Hematopoietic multipotent progenitor cell treated with erythropoietin and hydrocortisone succinate and interleukin-3 and kit ligand, for 6 days (in vitro differentiated cells): Measurements from ENCODE around the gene GCC2.
"Not testable (repeated sequence)": the region's sequence is repeated elsewhere in the genome, so short reads cannot be mapped to it uniquely, and the experiment has no call there.

ENCODE experiments used
- DNase-seq: peaks from one replicate; pipeline ENCODE4 v3.0.0-alpha.2; 2015

GCC2 gene, protein sequence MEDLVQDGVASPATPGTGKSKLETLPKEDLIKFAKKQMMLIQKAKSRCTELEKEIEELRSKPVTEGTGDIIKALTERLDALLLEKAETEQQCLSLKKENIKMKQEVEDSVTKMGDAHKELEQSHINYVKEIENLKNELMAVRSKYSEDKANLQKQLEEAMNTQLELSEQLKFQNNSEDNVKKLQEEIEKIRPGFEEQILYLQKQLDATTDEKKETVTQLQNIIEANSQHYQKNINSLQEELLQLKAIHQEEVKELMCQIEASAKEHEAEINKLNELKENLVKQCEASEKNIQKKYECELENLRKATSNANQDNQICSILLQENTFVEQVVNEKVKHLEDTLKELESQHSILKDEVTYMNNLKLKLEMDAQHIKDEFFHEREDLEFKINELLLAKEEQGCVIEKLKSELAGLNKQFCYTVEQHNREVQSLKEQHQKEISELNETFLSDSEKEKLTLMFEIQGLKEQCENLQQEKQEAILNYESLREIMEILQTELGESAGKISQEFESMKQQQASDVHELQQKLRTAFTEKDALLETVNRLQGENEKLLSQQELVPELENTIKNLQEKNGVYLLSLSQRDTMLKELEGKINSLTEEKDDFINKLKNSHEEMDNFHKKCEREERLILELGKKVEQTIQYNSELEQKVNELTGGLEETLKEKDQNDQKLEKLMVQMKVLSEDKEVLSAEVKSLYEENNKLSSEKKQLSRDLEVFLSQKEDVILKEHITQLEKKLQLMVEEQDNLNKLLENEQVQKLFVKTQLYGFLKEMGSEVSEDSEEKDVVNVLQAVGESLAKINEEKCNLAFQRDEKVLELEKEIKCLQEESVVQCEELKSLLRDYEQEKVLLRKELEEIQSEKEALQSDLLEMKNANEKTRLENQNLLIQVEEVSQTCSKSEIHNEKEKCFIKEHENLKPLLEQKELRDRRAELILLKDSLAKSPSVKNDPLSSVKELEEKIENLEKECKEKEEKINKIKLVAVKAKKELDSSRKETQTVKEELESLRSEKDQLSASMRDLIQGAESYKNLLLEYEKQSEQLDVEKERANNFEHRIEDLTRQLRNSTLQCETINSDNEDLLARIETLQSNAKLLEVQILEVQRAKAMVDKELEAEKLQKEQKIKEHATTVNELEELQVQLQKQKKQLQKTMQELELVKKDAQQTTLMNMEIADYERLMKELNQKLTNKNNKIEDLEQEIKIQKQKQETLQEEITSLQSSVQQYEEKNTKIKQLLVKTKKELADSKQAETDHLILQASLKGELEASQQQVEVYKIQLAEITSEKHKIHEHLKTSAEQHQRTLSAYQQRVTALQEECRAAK (N-terminal part only)

DNA sequence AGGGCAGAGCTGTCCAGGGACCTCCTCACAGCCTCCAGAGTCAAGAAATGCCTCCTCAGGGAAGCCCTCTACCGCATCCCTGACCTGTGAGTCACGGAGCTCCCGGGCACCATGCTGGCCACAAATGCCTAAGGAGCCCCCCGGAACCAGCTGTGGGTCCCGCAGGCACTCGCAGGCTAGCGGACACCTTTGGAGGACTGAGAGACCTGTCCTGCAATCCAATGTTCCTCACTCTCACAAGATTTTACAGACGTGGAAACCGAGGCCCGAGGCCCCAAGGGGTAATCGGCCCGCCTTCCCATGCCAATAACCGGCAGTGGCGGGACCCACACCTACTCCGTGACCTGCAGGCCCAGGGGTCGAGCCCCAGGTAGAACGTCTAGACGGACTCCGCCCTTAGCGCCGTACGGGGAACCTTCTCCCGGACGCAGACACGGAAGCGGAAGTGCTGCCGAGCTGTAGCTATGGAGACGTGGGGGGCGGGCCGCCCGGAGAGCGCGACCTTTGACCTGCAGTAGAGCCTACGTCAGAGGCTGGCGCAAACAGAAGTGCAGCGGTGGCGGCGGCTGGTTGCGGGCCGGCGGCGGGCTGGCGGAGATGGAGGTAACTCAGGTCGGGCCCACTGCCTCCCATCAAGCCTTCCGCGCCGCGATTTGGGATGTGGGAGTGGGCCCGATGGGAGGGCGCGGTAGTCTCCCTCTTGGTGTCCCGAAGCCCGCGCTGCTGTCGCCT is at the start of gene GCC2:
TSS of gene GCC2 (plus strand) at position 529 of the 732 bp plus-strand sequence. CDS start at position 598, 69 bp downstream.
- DNase-seq, result peak; percentile 97

DNA sequence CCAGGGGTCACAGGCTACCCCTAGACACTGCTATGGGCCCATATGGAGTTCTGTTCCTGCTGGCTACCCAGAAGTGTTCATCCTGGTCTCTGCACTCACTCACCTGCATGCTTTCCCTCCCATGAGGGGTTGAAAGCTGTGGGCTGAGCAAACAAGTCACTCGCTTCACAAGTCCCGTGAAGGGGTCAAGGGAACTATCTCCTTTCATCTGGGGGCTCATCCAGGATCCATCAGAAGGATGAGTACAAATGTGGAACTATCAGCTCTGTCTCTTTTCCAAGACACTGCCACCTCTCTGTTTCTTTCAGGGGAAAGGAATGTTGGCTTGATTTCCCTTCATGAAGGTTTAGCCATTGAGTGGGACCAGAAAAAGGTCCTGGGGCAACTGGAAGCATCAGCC is 49.5 kb upstream of the GCC2 start:
- DNase-seq, result no peak

DNA sequence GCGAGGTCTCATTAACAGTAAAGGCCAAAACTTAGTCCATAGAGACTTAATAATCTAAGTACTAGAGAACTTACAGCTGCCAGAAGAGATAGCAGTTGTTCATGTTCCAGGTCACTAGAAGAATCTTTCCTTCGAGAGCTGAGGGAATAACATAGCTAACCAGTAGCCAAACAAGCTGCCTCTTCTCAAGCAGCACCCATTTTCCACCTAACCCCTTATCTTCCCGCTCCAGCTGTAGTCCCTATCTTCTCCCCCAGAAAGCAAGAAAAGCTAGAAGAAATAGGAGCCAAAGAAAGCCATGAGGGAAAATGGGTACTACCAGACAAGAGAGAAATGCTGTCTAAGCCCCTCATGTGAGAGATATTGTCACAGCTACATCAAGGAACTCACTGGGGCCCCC is 47.2 kb upstream of the GCC2 start:
- DNase-seq, result no peak

DNA sequence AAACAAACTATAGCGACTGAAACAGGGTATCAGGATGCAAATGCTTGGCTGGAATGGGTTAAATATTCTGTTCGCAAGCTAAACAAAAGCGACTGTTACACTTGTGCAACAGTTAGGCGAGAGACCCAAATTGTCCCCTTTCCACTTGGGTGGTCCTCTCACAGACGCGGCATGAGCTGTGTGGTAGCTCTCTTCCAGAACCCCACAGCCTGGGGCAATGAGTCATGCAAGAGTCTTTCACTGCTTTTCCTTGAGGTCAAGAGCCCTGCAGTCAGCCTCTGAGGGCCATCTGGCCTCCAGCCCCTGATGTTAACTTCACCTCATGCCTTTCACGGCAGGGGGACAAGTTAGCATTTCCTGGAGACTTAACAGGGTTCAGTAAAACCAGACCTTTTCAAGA is 45.5 kb upstream of the GCC2 start:
- DNase-seq, result no peak

DNA sequence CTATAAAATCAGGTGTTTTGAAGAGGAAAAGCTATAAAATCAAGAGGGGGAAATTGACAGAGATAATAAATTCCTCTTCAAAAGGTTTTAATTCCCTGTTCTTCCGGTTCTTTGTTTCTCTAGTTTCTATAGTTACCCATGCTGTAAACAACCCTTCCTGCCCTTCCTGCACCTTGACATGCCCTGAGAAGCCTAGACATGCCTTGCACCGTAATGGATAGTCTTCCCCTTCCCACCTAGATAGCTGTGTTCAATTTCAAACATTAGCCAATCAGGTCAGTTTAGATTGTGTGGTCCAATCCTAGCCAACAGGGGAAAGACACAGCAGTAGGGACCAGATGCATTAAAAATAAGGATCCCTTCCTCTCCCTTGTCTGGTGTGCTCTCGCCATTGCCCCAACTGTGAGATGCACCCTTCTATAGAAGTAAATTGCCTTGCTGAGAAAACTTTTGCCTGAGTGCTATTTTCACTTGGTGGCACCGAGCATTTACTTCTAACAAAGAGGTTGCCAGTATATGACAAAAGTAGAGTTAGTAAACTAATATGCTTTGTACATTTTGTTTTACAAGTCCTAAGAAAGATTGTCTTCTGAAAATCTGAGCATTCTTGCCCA is 44.1 kb upstream of the GCC2 start:
- DNase-seq, result no peak

DNA sequence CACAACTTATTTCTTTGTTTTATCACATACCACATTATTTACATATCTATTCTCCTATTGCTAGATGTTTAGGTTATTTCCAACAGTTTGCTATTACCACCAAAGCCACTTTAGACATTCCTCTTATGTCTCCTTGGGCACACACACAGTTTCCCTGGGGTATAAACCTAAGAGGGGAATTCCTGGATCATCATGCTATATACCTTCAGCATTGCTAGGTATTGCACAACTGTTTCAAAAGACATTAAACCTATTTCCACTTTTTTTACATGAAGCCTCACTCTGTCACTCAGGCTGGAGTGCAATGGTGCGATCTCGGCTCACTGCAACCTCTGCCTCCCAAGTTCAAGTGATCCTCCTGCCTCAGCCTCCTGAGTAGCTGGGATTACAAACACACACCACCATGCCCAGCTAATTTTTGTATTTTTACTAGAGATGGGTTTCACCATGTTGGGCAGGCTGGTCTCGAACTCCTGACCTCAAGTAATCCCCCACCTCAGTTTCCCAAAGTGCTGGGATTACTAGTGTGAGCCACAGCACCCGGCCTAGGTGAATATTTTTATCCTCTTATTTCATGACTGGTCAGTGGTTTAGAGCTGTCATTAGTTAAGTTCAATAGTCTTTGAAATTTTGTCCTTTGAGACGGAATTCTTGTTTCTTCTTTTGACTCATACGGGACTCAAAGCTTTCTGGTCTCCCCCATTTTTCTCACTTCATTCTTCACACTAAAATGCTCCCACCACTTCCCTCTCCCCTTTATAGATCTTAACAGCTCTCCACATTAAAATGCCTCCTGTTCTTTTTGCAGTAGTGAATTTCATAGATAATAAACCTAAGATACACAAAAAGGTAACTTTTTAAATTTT is 40.9 kb upstream of the GCC2 start:
- DNase-seq, result no peak

DNA sequence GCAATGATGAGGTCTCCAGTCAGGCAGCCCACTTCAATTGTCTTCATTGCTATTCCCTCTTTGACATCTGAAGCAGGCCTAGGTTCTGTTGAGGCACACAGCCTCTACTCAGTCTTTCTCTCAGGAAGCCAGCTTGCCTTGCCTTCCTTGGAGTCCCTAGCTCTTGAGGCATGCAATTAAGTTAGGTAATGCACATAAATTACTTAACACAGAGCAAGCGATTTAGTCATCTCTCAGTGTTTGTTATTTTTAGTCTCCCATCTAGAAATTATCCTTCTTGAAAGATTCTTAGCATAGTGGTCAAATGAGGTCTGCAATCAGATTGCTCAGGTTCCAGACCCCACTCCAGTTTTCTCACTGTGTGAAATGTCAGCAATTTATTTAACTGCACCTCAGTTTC is 39.2 kb upstream of the GCC2 start:
- no peak for DNase-seq

DNA sequence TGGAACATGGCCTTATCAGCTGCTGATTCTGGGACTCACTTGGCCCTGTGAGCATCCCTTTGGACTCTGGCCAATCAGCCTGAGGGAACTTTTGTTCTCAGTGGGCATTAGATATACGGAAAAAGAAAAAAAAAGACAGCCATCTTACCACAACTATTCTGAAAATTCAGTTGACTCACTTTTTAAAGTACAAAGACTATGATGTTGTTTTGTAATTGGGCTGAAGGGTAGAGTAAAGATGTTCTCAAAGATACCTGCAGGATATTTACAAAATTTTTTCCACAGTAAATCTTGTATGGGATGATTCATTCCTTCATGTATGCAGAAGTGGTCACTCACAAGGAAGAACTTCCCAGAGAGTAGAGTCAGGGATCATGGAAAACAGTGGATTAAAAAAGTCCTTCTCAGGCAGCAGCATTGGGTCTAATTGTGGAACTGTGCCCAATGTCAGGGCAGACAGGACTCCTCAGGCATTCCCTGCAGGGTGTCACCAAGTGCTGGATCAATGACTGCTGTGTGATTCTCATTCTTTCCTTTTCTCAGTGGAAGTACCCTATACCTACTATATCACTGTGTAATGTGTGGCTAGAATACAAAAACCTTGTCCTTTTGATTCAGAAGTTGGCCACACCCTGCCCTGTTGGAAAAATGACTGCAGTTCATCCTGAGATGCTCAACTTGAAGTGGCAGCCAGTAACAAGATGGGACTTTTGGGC is 35.9 kb upstream of the GCC2 start:
- DNase-seq, result no peak

DNA sequence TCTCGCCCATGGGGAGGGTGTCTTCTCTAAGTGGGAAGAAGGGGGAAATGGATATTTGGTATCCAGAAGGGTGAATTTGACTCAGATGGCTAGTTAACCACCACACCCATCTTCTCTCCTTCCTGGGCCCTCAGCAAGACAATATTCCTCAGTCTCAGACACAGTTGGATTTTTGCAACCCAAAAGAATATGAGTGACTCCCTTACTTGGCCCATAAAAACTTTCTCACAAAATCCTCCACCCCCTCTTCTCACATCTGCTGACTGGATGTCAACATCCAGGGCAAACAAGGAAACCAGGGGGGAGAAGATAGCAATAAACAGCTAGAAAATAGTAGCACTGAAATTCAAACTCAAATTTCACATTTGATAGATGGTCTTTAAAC is 35.3 kb upstream of the GCC2 start:
- no peak for DNase-seq

DNA sequence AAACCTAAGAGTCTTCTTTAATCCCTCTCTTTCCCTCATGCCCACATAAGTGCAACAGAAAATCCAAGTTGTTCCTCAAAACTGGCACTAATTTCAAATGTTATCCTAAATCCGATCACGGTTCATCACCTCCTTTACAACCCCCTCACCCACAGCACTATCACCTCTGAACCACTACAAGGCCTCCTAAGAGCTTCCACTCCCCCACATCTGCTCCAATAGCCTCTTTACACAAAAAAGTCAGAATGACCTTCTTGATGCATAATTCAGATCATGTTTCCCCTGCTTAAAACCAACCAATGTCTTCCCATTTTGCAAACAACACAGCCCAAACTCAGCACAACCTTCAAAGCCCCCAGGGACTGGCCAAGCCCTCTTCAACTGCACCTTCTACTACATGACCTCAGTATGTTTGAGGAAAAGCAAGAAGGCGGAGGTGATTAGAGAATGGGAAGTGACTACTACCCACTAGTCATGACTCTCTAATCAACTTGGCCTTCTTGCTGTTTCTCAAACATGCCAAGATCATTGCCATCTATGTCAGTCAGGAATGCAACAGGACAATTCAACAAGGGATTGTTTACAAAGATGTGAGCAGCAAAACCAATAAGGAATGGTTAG is 34.6 kb upstream of the GCC2 start:
- DNase-seq, result no peak

DNA sequence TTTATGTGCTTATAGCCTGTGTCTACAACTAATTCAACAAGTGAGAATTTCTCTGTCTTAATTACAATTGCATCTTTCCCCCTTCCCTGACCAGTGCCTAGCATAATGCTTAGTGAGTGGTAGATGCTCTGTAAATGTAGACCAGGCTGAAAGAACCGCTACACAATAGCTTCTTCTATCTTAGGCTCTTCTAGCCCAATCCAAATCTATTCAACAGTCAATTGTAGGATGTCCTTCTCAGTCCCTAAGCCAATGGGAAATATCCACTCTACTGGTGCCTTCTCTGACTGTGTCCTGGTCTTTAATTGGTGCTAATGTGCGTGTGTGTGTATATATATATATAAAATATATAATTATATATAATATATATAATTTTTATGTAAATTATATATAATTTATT is 34.1 kb upstream of the GCC2 start:
- no peak for DNase-seq

DNA sequence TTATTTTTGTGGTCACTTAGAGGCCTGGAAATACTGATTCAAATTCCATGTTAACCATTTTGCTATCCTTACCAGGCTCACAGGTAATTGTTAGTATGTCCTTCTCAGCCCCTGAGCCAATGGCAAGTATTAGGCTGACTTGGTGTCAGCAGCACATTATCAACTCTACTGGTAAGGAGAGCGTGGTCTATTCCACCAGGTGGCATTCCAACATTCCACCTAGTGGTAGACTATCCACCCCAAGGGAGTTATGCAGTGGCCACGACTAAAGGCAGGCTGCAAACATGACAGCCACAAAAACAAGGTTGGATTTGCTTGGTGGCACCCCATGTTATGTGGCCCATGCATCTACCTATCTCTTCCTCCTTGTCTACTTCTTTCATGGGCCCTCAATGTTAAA is 31.8 kb upstream of the GCC2 start:
- peak; percentile 37 for DNase-seq

DNA sequence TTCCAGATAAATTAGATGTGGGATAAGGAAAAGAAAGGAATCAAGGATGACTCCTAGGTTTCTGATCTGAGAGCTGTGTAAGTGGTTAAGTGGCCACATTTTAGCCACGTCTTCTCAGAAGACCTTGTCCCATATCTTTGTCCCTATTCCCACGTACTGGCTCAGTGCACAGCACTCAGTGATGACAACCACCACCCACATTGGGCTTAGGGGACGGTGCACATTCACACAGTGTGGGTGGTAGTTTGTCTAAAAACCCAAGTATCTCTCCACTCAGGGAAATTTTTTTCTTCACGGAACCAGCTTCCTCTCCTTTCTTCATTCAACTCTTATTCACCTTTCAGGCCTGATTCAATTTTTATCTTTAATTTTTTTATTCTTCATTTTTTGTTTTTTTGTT is 30.6 kb upstream of the GCC2 start:
- DNase-seq, result no peak

DNA sequence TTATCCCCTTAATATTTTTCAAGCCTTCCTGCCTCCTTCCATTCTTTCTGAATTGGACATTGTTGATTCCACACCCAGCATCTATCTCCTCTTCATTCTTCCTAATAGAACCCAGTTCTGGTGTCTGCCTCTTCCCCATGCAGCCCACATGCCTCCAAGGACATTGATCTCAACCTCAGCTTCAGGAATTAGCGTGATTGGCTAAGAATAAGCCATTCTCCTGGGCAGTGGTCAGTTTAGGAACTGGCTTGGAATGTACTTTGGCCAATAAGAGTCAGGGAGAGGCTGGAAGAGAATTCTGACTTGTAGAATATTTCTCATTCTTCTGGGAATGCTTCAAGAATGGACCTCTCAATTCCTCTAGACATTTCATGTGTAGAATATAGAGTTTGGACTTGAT is 25.9 kb upstream of the GCC2 start:
- no peak for DNase-seq

DNA sequence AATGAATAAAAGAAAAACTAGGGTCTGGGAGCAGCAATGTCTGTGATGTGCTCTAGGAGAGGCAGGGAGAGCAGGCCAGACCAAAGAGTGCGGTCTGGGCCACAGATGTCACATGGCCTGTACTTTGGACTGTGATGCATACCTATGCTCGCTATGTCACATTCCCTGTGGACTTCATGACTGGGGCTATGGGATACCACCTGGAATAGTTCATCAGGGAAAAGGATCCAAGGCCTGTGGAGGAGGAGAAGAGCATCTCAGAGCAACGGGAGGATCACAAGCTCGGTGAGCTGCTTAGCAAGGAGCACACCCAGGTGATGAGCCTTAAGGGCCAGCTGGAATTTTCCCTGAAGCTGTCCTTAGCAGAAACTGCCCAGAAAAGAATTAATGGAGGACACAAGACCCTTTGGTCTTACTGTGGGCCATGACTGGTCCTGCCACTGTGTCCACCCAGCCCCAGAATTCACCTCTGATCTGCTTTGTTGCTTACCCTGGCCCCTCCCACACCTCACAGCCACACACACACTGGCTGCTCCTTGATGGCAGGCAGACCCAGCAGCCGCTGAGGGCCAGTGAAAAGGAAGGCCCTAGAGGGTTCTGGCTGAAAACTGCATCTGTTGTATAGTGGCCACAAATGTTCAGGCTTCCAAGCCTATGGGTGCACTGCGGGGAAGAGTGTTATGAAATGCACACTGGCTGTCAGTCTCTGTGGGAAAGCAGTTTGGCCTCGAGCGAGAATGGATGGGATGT is 25.3 kb upstream of the GCC2 start:
- no peak for DNase-seq

DNA sequence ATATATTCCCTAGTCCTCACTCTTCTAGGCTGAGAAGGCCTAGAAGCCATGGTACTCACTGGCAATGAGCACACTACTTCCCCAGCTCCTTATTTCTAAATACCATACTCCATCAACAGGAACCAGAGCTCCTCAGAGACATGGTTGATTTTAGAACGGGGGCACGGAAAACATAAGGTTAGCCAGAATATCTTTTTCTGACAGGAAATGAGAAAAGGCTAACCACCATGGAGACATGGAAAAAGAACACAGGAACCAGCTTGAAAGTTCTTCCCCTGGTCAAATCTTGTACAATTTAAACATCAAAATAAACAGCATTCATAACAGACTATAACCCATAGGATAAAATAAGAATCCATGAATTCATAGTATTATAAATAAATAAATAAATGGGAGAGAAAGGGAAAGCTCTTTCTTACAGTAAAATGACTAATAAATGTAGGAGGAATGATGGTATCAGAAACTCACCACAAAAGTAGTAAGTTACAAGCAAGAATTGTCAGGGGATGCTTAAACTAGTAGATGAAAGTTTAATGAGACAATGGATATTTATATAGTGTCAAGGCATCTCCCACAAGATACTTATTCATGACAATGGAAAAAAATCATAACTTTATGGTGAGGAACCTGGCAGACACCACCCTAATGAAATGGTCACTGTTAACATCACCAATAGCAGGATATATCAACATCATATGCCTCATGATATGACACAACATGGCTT is 20.6 kb upstream of the GCC2 start:
- no peak for DNase-seq

DNA sequence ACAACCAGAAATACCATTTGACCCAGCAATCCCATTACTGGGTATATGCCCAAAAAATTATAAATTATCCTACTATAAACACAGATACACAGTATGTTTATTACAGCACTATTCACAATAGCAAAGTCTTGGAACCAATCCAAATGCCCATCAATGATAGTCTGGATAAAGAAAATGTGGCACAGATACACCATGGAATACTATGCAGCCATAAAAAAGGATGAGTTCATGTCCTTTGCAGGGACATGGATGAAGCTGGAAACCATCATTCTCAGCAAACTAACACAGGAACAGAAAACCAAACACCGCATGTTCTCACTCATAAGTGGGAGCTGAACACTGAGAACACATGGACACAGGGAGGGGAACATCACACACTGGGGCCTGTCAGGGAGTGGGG is 13.4 kb upstream of the GCC2 start:
- not testable (repeated sequence) for DNase-seq

DNA sequence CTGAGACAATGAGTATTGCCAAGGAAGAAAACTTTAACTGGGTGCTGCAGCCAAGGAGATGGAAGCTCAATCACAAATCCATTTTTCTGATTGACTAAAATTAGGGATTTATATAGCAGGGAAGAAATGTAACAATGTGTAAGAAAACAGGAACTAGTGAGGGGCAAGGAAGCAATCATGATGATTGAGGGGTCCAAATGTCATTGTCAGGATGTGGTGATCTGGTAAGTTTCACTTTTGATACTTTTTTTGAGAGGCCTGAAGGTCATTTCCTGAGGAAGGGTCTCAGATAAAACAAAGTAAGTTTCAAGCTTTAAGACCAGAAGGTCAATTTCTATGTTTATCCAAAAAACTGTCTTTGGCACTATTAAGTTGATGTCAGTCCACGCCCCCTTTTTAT is 12.0 kb upstream of the GCC2 start:
- no peak for DNase-seq
